Neuronal stem cell (in vitro differentiated cells): ENCODE results near the gene KDM4B.

Experiments
- DNase-seq: peaks from one replicate; pipeline ENCODE4 v3.0.0-alpha.2; 2013; ENCODE audit warnings: low spot score
- H2AFZ ChIP-seq: one replicate; pipeline ENCODE4 v1.6.1; 2013; ENCODE audit warnings: mild to moderate bottlenecking, low read length, inconsistent platforms
- H2AK5ac ChIP-seq: 2 replicates; pipeline ENCODE4 v1.6.1; 2013; ENCODE audit warnings: low read depth, mild to moderate bottlenecking, inconsistent platforms, low read length, moderate library complexity, mixed read lengths
- H2BK120ac ChIP-seq: 2 replicates; pipeline ENCODE4 v1.6.1; 2013; ENCODE audit warnings: low read depth, mild to moderate bottlenecking, inconsistent platforms, low read length, moderate library complexity, mixed read lengths
- H2BK12ac ChIP-seq: one replicate; pipeline ENCODE4 v1.6.1; 2013; ENCODE audit warnings: low read length, inconsistent platforms
- H2BK15ac ChIP-seq: 2 replicates; pipeline ENCODE4 v1.6.1; 2013; ENCODE audit warnings: mild to moderate bottlenecking, low read length, inconsistent platforms, mixed read lengths
- H2BK5ac ChIP-seq: one replicate; pipeline ENCODE4 v1.6.1; 2013; ENCODE audit warnings: inconsistent platforms, mild to moderate bottlenecking, low read length, moderate library complexity
- H3K14ac ChIP-seq: one replicate; pipeline ENCODE4 v1.6.1; 2013; ENCODE audit warnings: low read length, inconsistent platforms
- H3K18ac ChIP-seq: 2 replicates; pipeline ENCODE4 v1.6.1; 2013; ENCODE audit warnings: low read length, inconsistent platforms
- H3K23ac ChIP-seq: 2 replicates; pipeline ENCODE4 v1.6.1; 2013; ENCODE audit warnings: low read depth, mild to moderate bottlenecking, mixed read lengths, low read length, inconsistent platforms; ENCODE audit not compliant: poor library complexity
- H3K27ac ChIP-seq: replicated peaks from 3 replicates; pipeline ENCODE4 v1.5.1; 2013; ENCODE audit warnings: low read length, inconsistent platforms
- H3K27me3 ChIP-seq, 3 experiments: 2 replicates each; pipeline ENCODE4 v1.6.1; 2013; ENCODE audit warnings: low read length in 3 of 3, mild to moderate bottlenecking in 2 of 3, inconsistent platforms in 1 of 3, low read depth in 1 of 3, mixed read lengths in 1 of 3, moderate library complexity in 1 of 3; ENCODE audit not compliant: control insufficient read depth in 3 of 3, insufficient read depth in 3 of 3
- H3K36me3 ChIP-seq, 2 donors: replicated peaks in 1 of 2; 2 replicates each; pipeline ENCODE4 v1.6.1; 2013; ENCODE audit warnings: low read length in 2 of 2; ENCODE audit not compliant: control insufficient read depth in 2 of 2, insufficient read depth in 2 of 2
- H3K4ac ChIP-seq: 2 replicates; pipeline ENCODE4 v1.6.1; 2013; ENCODE audit warnings: inconsistent platforms, mild to moderate bottlenecking, low read length, moderate library complexity
- H3K4me1 ChIP-seq, 2 donors: 1 replicate in 1 of 2; 2 replicates in 1 of 2; pipeline ENCODE4 v1.6.1; 2013; ENCODE audit warnings: low read length in 2 of 2, low read depth in 1 of 2; ENCODE audit not compliant: control insufficient read depth in 2 of 2, insufficient read depth in 1 of 2
- H3K4me2 ChIP-seq: one replicate; pipeline ENCODE4 v1.6.1; 2013; ENCODE audit warnings: mild to moderate bottlenecking, low read length, inconsistent platforms; ENCODE audit not compliant: insufficient read depth, poor library complexity, severe bottlenecking
- H3K4me3 ChIP-seq, 2 donors: 2 replicates each; pipeline ENCODE4 v1.5.1; 2013; ENCODE audit warnings: low read length in 2 of 2, mild to moderate bottlenecking in 2 of 2, inconsistent platforms in 1 of 2, moderate library complexity in 1 of 2
- H3K79me1 ChIP-seq: one replicate; pipeline ENCODE4 v1.6.1; 2013; ENCODE audit warnings: low read depth, mild to moderate bottlenecking, inconsistent platforms, low read length, moderate library complexity
- H3K9ac ChIP-seq: one replicate; pipeline ENCODE4 v1.6.1; 2013; ENCODE audit warnings: mild to moderate bottlenecking, low read depth, low read length, inconsistent platforms; ENCODE audit not compliant: poor library complexity
- H3K9me3 ChIP-seq, 2 donors: replicated peaks in 1 of 2; 2 replicates each; pipeline versions ENCODE3 to v1.6.1; 2013; ENCODE audit warnings: low read length in 2 of 2, mild to moderate bottlenecking in 2 of 2, inconsistent platforms in 1 of 2, low read depth in 1 of 2, mixed read lengths in 1 of 2, moderate library complexity in 1 of 2; ENCODE audit not compliant: control insufficient read depth in 2 of 2, insufficient read depth in 1 of 2
- H4K8ac ChIP-seq: one replicate; pipeline ENCODE4 v1.6.1; 2013; ENCODE audit warnings: low read depth, mild to moderate bottlenecking, inconsistent platforms, low read length, moderate library complexity
- H4K91ac ChIP-seq: one replicate; pipeline ENCODE4 v1.6.1; 2013; ENCODE audit warnings: low read length, low read depth, mild to moderate bottlenecking, inconsistent platforms; ENCODE audit not compliant: poor library complexity
- WGBS, 2 donors: extraction: QIAGEN DNeasy Blood & Tissue Kit; methylation state at CpG; one replicate each; pipeline ENCODE4 v1.1.7; 2013; ENCODE audit warnings: missing lambda C conversion rate in 2 of 2, mixed read lengths in 1 of 2; ENCODE audit not compliant: insufficient read length in 2 of 2, insufficient replicate concordance in 1 of 2; ENCODE audit errors: extremely low coverage in 2 of 2; 5-methylcytosine and 5-hydroxymethylcytosine counted together

KDM4B gene

GRCh38 chr19:5068233-5069072 is 99.5 kb downstream of the KDM4B start:
- Histone ChIP-seq H3K27ac (no peak overlapping the region), H3K27me3 (no peaks in the 10 kb centered on the region), H3K4ac (no peak overlapping the region), H2AFZ (no peak overlapping the region), H3K4me2 (no peak overlapping the region), H2BK12ac (no peak overlapping the region), H3K4me3 (no peak overlapping the region), H3K14ac (peak overlapping the region; percentile 32), H2BK5ac (no peak overlapping the region), H3K18ac (no peak overlapping the region), H4K91ac (no peak overlapping the region), H2AK5ac (no peak overlapping the region), H2BK120ac (no peak overlapping the region), H3K36me3 (peaks cover 2 to 48% of the 10 kb centered on the region in 2 donors), H2BK15ac (no peak overlapping the region), H4K8ac (no peak overlapping the region), H3K4me1 (peaks cover 7 to 11% of the 10 kb centered on the region in 2 donors), H3K79me1 (peaks cover 3% of the 10 kb centered on the region), H3K23ac (no peak overlapping the region), H3K9me3 (no peaks in the 10 kb centered on the region), H3K9ac (no peak overlapping the region)
- DNase-seq: no peak
- no CpG with 5 or more reads among the region's 39 CpGs for WGBS, 2 donors

- no peak for DNase-seq
- no peak overlapping the region for H2BK5ac ChIP-seq
- H3K9me3 ChIP-seq: no peaks in the 10 kb centered on the region
- no peak overlapping the region for H3K14ac ChIP-seq
- H3K27me3 ChIP-seq: no peaks in the 10 kb centered on the region
- WGBS, 2 donors: no CpG with 5 or more reads among the region's 17 CpGs
- no peak overlapping the region for H2BK120ac ChIP-seq
- peak overlapping the region; percentile 65 for H3K23ac ChIP-seq
- H3K27ac ChIP-seq: no peak overlapping the region
- no peak overlapping the region for H3K4ac ChIP-seq
- H3K4me1 ChIP-seq: peaks cover 7 to 11% of the 10 kb centered on the region in 2 donors
- no peak overlapping the region for H4K8ac ChIP-seq
- H2AFZ ChIP-seq: no peak overlapping the region
- no peak overlapping the region for H3K4me3 ChIP-seq
- H2BK12ac ChIP-seq: no peak overlapping the region
- no peak overlapping the region for H3K9ac ChIP-seq
- no peak overlapping the region for H3K18ac ChIP-seq
- no peak overlapping the region for H2AK5ac ChIP-seq
- no peak overlapping the region for H2BK15ac ChIP-seq
- H4K91ac ChIP-seq: no peak overlapping the region
- H3K36me3 ChIP-seq: peaks cover 0 to 33% of the 10 kb centered on the region in 2 donors
- peaks cover 8% of the 10 kb centered on the region for H3K79me1 ChIP-seq
- no peak overlapping the region for H3K4me2 ChIP-seq
Measured at GRCh38 chr19:5070331-5070730, 101.4 kb downstream of the KDM4B start.

DNA sequence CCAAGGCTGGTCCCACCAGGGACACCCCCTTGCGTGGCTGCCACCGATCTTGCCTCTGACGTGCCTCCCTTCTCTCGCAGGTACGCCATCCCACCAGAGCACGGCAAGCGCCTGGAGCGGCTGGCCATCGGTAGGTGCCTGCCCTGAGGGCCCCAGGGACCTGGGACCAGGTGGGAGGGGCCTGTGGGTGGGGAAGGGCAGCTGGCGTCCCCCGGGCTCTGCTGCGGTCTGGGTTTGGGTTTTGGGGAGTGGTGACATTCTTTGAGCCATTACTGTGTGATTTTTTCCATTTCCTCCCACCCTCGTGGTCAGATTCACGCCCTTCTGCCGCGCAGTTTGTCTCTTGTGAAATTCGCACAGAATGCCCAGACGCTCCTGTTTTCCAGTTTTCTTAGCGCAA is 102.0 kb downstream of the KDM4B start:
- H2BK120ac ChIP-seq: no peak overlapping the region
- H4K8ac ChIP-seq: peak overlapping the region; percentile 43
- no peak overlapping the region for H3K4me2 ChIP-seq
- H2AK5ac ChIP-seq: no peak overlapping the region
- no peak overlapping the region for H3K4ac ChIP-seq
- H3K18ac ChIP-seq: peak overlapping the region; percentile 48
- no peak overlapping the region for H2BK15ac ChIP-seq
- no peaks in the 10 kb centered on the region for H3K9me3 ChIP-seq
- peak overlapping the region; percentile 65 for H3K23ac ChIP-seq
- no peak overlapping the region for H4K91ac ChIP-seq
- no peak overlapping the region for H3K9ac ChIP-seq
- H3K4me3 ChIP-seq: no peak overlapping the region
- peaks cover 10% of the 10 kb centered on the region for H3K79me1 ChIP-seq
- H3K27ac ChIP-seq: no peak overlapping the region
- peaks cover 5 to 32% of the 10 kb centered on the region in 2 donors for H3K36me3 ChIP-seq
- no CpG with 5 or more reads among the region's 19 CpGs for WGBS, 2 donors
- H2BK5ac ChIP-seq: no peak overlapping the region
- H2AFZ ChIP-seq: no peak overlapping the region
- H3K27me3 ChIP-seq: no peaks in the 10 kb centered on the region
- DNase-seq: no peak
- H2BK12ac ChIP-seq: no peak overlapping the region
- H3K4me1 ChIP-seq: peaks cover 7 to 11% of the 10 kb centered on the region in 2 donors
- peak overlapping the region; percentile 21 for H3K14ac ChIP-seq

DNA sequence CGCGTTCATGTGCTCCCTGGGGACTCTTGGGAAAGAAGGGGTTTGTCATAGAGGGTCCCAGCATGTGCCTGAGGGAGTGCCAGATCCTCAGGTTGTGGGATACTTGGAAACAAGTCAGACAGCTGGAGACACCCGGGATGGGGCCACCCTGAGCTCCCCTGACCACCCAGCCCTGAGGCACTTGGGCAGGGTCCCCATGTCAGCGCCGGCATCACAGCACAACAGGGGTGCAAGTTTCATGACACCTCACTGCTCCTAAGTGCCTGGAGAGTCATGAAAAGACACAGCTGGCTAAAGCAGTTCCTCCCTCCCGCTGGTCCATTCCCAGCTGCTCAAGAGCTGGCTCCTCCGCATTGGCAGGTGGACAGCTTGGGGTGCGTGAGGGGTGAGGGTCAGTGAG is 102.7 kb downstream of the KDM4B start:
- no peak overlapping the region for H3K27ac ChIP-seq
- H3K9me3 ChIP-seq: no peaks in the 10 kb centered on the region
- H3K23ac ChIP-seq: peak overlapping the region; percentile 95
- H3K18ac ChIP-seq: peak overlapping the region; percentile 48
- H2AFZ ChIP-seq: no peak overlapping the region
- H3K4me1 ChIP-seq: peaks cover 7% of the 10 kb centered on the region in 2 donors
- peaks cover 5 to 33% of the 10 kb centered on the region in 2 donors for H3K36me3 ChIP-seq
- DNase-seq: no peak
- peaks cover 10% of the 10 kb centered on the region for H3K79me1 ChIP-seq
- no peak overlapping the region for H3K4me3 ChIP-seq
- H2BK12ac ChIP-seq: no peak overlapping the region
- no peak overlapping the region for H4K91ac ChIP-seq
- peak overlapping the region; percentile 13 for H2BK5ac ChIP-seq
- peak overlapping the region; percentile 65 for H4K8ac ChIP-seq
- H3K14ac ChIP-seq: no peak overlapping the region
- no peaks in the 10 kb centered on the region for H3K27me3 ChIP-seq
- H3K9ac ChIP-seq: peak overlapping the region; percentile 21
- H2AK5ac ChIP-seq: no peak overlapping the region
- no peak overlapping the region for H2BK120ac ChIP-seq
- H3K4me2 ChIP-seq: no peak overlapping the region
- no peak overlapping the region for H2BK15ac ChIP-seq
- no CpG with 5 or more reads among the region's 8 CpGs for WGBS, 2 donors
- H3K4ac ChIP-seq: no peak overlapping the region
